Skeletal muscle satellite cell (primary cell): ENCODE results near the gene BTC.
"Not testable (repeated sequence)": the region's sequence is repeated elsewhere in the genome, so short reads cannot be mapped to it uniquely, and the experiment has no call there.

Experiments
- H3K27me3 ChIP-seq: 2 replicates; pipeline ENCODE4 v1.7.0; 2013; ENCODE audit warnings: low read length; ENCODE audit not compliant: control insufficient read depth, insufficient read depth
- H3K36me3 ChIP-seq: 2 replicates; pipeline ENCODE4 v1.7.0; 2013; ENCODE audit warnings: mild to moderate bottlenecking, control low read depth, low read length; ENCODE audit not compliant: insufficient read depth
- H3K4me1 ChIP-seq: 2 replicates; pipeline ENCODE4 v1.7.0; 2013; ENCODE audit warnings: low read length; ENCODE audit not compliant: control insufficient read depth, insufficient read depth
- H3K4me2 ChIP-seq: 2 replicates; pipeline ENCODE4 v1.7.0; 2013; ENCODE audit warnings: mild to moderate bottlenecking, low read length
- H3K4me3 ChIP-seq: 2 replicates; pipeline ENCODE4 v1.7.0; 2013; ENCODE audit warnings: low read length
- H3K9ac ChIP-seq: 2 replicates; pipeline ENCODE4 v1.7.0; 2013; ENCODE audit warnings: mild to moderate bottlenecking, low read depth, low read length, moderate library complexity
- H3K9me3 ChIP-seq: replicated peaks from 2 replicates; pipeline ENCODE4 v1.7.0; 2013; ENCODE audit warnings: mild to moderate bottlenecking, control low read depth, low read length

BTC gene

GRCh38 chr4:74715706-74716435 lies 78.5 kb downstream of the BTC start:
- no peak overlapping the region for H3K9ac ChIP-seq
- no peak overlapping the region for H3K4me3 ChIP-seq
- H3K4me1 ChIP-seq, result no peaks in the 10 kb centered on the region
- no peak overlapping the region for H3K4me2 ChIP-seq
- H3K27me3 ChIP-seq, result no peaks in the 10 kb centered on the region
- H3K36me3 ChIP-seq, result no peaks in the 10 kb centered on the region
- peaks cover 4% of the 10 kb centered on the region for H3K9me3 ChIP-seq

- H3K27me3 ChIP-seq, result no peaks in the 10 kb centered on the region
- no peaks in the 10 kb centered on the region for H3K36me3 ChIP-seq
- peaks cover 4% of the 10 kb centered on the region for H3K9me3 ChIP-seq
- H3K4me3 ChIP-seq, result no peak overlapping the region
- H3K4me2 ChIP-seq, result no peak overlapping the region
- H3K9ac ChIP-seq, result no peak overlapping the region
- H3K4me1 ChIP-seq, result no peaks in the 10 kb centered on the region
Observed at GRCh38 chr4:74714611-74715130, 79.7 kb downstream of the BTC start.

GRCh38 chr4:74708135-74708534 lies 86.2 kb downstream of the BTC start:
- not testable (repeated sequence) for H3K4me1 ChIP-seq, H3K4me2 ChIP-seq, H3K9ac ChIP-seq, H3K9me3 ChIP-seq, H3K4me3 ChIP-seq, H3K36me3 ChIP-seq
- peaks cover 20% of the 10 kb centered on the region for H3K27me3 ChIP-seq
